Keratinocyte (primary cell): Measurements from ENCODE around the gene ECE1. TPM values are rescaled to one million over a fixed set of nuclear protein-coding genes. Genes with fewer than 3 reads are reported as not detected.

Experiments used
- DNase-seq: peaks from one replicate; pipeline ENCODE4 v3.0.0-alpha.2; 2011; ENCODE audit warnings: low read depth, missing footprints, low spot score
- FAIRE-seq: peaks from 2 replicates; lab custom pipeline; 2011; peaks lifted over from hg19 to GRCh38; lab: Jason Lieb, UNC
- H2AFZ ChIP-seq: 2 replicates; pipeline ENCODE4 v1.6.0; 2012; ENCODE audit warnings: low read length, control low read depth, inconsistent platforms; ENCODE audit not compliant: control insufficient read depth
- H3K27ac ChIP-seq: 2 replicates; pipeline ENCODE4 v1.5.1; 2011; ENCODE audit warnings: low read length; ENCODE audit not compliant: control insufficient read depth, insufficient read depth
- H3K27me3 ChIP-seq: 3 replicates; pipeline ENCODE4 v1.6.0; 2011; ENCODE audit warnings: low read length; ENCODE audit not compliant: control insufficient read depth, insufficient read depth; ENCODE audit errors: extremely low read depth
- H3K36me3 ChIP-seq, 2 experiments: 2 replicates in 1 of 2; 3 replicates in 1 of 2; pipeline ENCODE4 v1.5.1; 2011; ENCODE audit warnings: low read length in 2 of 2, mild to moderate bottlenecking in 1 of 2; ENCODE audit not compliant: control insufficient read depth in 2 of 2, insufficient read depth in 2 of 2; ENCODE audit errors: extremely low read depth in 1 of 2
- H3K4me1 ChIP-seq: 3 replicates; pipeline ENCODE4 v1.5.1; 2011; ENCODE audit warnings: low read length; ENCODE audit not compliant: control insufficient read depth, insufficient read depth; ENCODE audit errors: extremely low read depth
- H3K4me2 ChIP-seq: 3 replicates; pipeline ENCODE4 v1.6.0; 2011; ENCODE audit warnings: low read depth, low read length; ENCODE audit not compliant: control insufficient read depth, insufficient read depth; ENCODE audit errors: extremely low read depth
- H3K4me3 ChIP-seq, 3 experiments: fragments of 200-600 bp in 1 of 3; sonication (generic) in 1 of 3; 2 replicates in 2 of 3; 3 replicates in 1 of 3; pipeline ENCODE4 v1.5.1; 2011 to 2016; ENCODE audit warnings: low read length in 3 of 3, mild to moderate bottlenecking in 3 of 3, control low read depth in 2 of 3, inconsistent platforms in 1 of 3, low read depth in 1 of 3, mixed read lengths in 1 of 3, mixed run types in 1 of 3, moderate library complexity in 1 of 3; ENCODE audit not compliant: control insufficient read depth in 2 of 3, insufficient read depth in 2 of 3; ENCODE audit errors: extremely low read depth in 1 of 3
- H3K79me2 ChIP-seq: 2 replicates; pipeline ENCODE4 v1.6.0; 2012; ENCODE audit warnings: low read length; ENCODE audit not compliant: control insufficient read depth, insufficient read depth
- H3K9ac ChIP-seq: 3 replicates; pipeline ENCODE4 v1.6.0; 2011; ENCODE audit warnings: low read length; ENCODE audit not compliant: control insufficient read depth, insufficient read depth; ENCODE audit errors: extremely low read depth
- H3K9me1 ChIP-seq: 3 replicates; pipeline ENCODE4 v1.6.0; 2011; ENCODE audit warnings: low read length; ENCODE audit not compliant: control insufficient read depth, insufficient read depth; ENCODE audit errors: extremely low read depth
- H3K9me3 ChIP-seq: 2 replicates; pipeline ENCODE4 v1.5.1; 2012; ENCODE audit warnings: low read depth, low read length; ENCODE audit not compliant: control insufficient read depth
- H4K20me1 ChIP-seq: 3 replicates; pipeline ENCODE4 v1.6.0; 2011; ENCODE audit warnings: low read length; ENCODE audit not compliant: control insufficient read depth, insufficient read depth; ENCODE audit errors: extremely low read depth
- CTCF ChIP-seq, 3 experiments: IDR thresholded peaks in 1 of 3; conservative IDR thresholded peaks in 1 of 3; optimal IDR thresholded peaks in 1 of 3; 2 replicates in 2 of 3; 3 replicates in 1 of 3; pipeline versions ENCODE3 to v1.5.1; 2011; ENCODE audit warnings: low read length in 3 of 3, mild to moderate bottlenecking in 3 of 3, moderate library complexity in 2 of 3, control low read depth in 1 of 3, inconsistent platforms in 1 of 3; ENCODE audit not compliant: insufficient read depth in 2 of 3; ENCODE audit errors: extremely low read depth in 1 of 3
- EZH2 ChIP-seq: IDR thresholded peaks from one replicate; pipeline ENCODE4 v1.6.1; 2012; ENCODE audit warnings: inconsistent platforms, mild to moderate bottlenecking, low read length, moderate library complexity
- dilution Hi-C: fragments of 300-500 bp; cut with MboI; formaldehyde crosslinking; loops from one replicate; pipeline ENCODE4 v1.7.0; 2020; ENCODE audit warnings: low sequenced_read_pairs; ENCODE audit not compliant: extremely low pct_ligation_motif_present
- polyA plus RNA-seq, 5 experiments: library from polyadenylated mRNA; depleted of rRNA in 3 of 5; stranded (reverse) in 3 of 5; stranded (forward) in 1 of 5; unstranded in 1 of 5; fragments of >200 nt; gene quantifications; 1 replicate in 1 of 5; 2 replicates in 3 of 5; 3 replicates in 1 of 5; pipeline versions ENCODE4 v1.2.1 to v1.2.3, GENCODE V29; 2011 to 2012; ENCODE audit warnings: missing spikeins in 2 of 5, low read depth in 1 of 5, low replicate concordance in 1 of 5

Gene ECE1
- polyA plus RNA-seq, 1 donor (not counting 4 experiments of a cell fraction or from before 2014, with no cell fraction given): 59.1 TPM

GRCh38 chr1:21255943-21256320 lies 34.3 kb downstream of the ECE1 start:
- Histone ChIP-seq H4K20me1 (no peaks in the 10 kb centered on the region), H2AFZ (no peak overlapping the region), H3K27ac (no peak overlapping the region), H3K4me3 (no peak overlapping the region), H3K4me1 (peaks cover 32% of the 10 kb centered on the region), H3K9me3 (no peaks in the 10 kb centered on the region), H3K9me1 (no peaks in the 10 kb centered on the region), H3K9ac (no peak overlapping the region), H3K36me3 (peaks cover 10 to 11% of the 10 kb centered on the region in 2 experiments), H3K27me3 (no peaks in the 10 kb centered on the region), H3K4me2 (no peak overlapping the region), H3K79me2 (no peaks in the 10 kb centered on the region)
- FAIRE-seq: no peak
- DNase-seq: no peak
- dilution Hi-C loops: no loop called here
- TF ChIP-seq CTCF (optimal IDR thresholded peaks at IDR 0.05 in 1 of 3, IDR thresholded peaks at IDR 0.05 in 1 of 3, conservative IDR thresholded peaks at IDR 0.05 in 1 of 3; ENCODE audit: extremely low read depth in 1 of 3, insufficient read depth in 2 of 3, low read length in 3 of 3) (no peak), EZH2 (no peak)

GRCh38 chr1:21255284-21255942 lies 34.9 kb downstream of the ECE1 start:
- H3K27ac ChIP-seq: no peak overlapping the region

More at GRCh38 chr1:21255284-21255942, 34.9 kb downstream of the ECE1 start:
- no peak overlapping the region for H2AFZ ChIP-seq
- no peaks in the 10 kb centered on the region for H3K27me3 ChIP-seq
- no peak overlapping the region for H3K4me3 ChIP-seq
- dilution Hi-C loops: no loop called here
- H3K9me3 ChIP-seq: no peaks in the 10 kb centered on the region
- H3K9me1 ChIP-seq: no peaks in the 10 kb centered on the region
- H3K79me2 ChIP-seq: no peaks in the 10 kb centered on the region
- peaks cover 10 to 11% of the 10 kb centered on the region in 2 experiments for H3K36me3 ChIP-seq
- H3K4me1 ChIP-seq: peaks cover 32% of the 10 kb centered on the region
- TF ChIP-seq CTCF (optimal IDR thresholded peaks at IDR 0.05 in 1 of 3, IDR thresholded peaks at IDR 0.05 in 1 of 3, conservative IDR thresholded peaks at IDR 0.05 in 1 of 3; ENCODE audit: extremely low read depth in 1 of 3, insufficient read depth in 2 of 3, low read length in 3 of 3) (peak in 2 of 3 experiments; percentile 87 to 91), EZH2 (no peak)
- no peak overlapping the region for H3K9ac ChIP-seq
- DNase-seq (no peak), FAIRE-seq (peak; percentile 83)
- no peak overlapping the region for H3K4me2 ChIP-seq
- no peaks in the 10 kb centered on the region for H4K20me1 ChIP-seq
